HPDE6-E6E7 (cell line): ENCODE measurements around the gene ZNF362.

Source experiments
- DNase-seq: peaks from one replicate; pipeline ENCODE4 v3.0.0; 2011; ENCODE audit warnings: missing footprints; ENCODE audit errors: extremely low spot score

Gene ZNF362

GRCh38 chr1:33244143-33244808, 12.0 kb upstream of the ZNF362 start:
- DNase-seq: peak; percentile 46

GRCh38 chr1:33244809-33245186, 11.5 kb upstream of the ZNF362 start:
- no peak for DNase-seq

- DNase-seq: no peak
Measured at GRCh38 chr1:33246171-33246570, 10.1 kb upstream of the ZNF362 start.

GRCh38 chr1:33247545-33247944, 8.7 kb upstream of the ZNF362 start:
- no peak for DNase-seq

GRCh38 chr1:33248244-33248643, 8.0 kb upstream of the ZNF362 start:
- DNase-seq: no peak

- DNase-seq: no peak
Measured at GRCh38 chr1:33249422-33249821, 6.9 kb upstream of the ZNF362 start.

- DNase-seq: no peak
Measured at GRCh38 chr1:33250217-33250616, 6.1 kb upstream of the ZNF362 start.

GRCh38 chr1:33250724-33251123, 5.6 kb upstream of the ZNF362 start:
- no peak for DNase-seq

- DNase-seq: no peak
Measured at GRCh38 chr1:33254491-33254890, 1.8 kb upstream of the ZNF362 start.

- DNase-seq: no peak
Measured at GRCh38 chr1:33255347-33256220, 708 bp upstream of the ZNF362 start.

- DNase-seq: no peak
Measured at GRCh38 chr1:33256221-33256470, 146 bp upstream of the ZNF362 start.

- DNase-seq: no peak
Measured at GRCh38 chr1:33257207-33257771, 997 bp downstream of the ZNF362 start.

GRCh38 chr1:33257772-33258712, 1.8 kb downstream of the ZNF362 start:
- DNase-seq: no peak

- DNase-seq: no peak
Measured at GRCh38 chr1:33258788-33259274, 2.5 kb downstream of the ZNF362 start.

GRCh38 chr1:33259879-33260278, 3.6 kb downstream of the ZNF362 start:
- DNase-seq: no peak

GRCh38 chr1:33260439-33260838, 4.1 kb downstream of the ZNF362 start:
- no peak for DNase-seq

- no peak for DNase-seq
Measured at GRCh38 chr1:33261344-33261743, 5.1 kb downstream of the ZNF362 start.

GRCh38 chr1:33263890-33264504, 7.7 kb downstream of the ZNF362 start:
- no peak for DNase-seq

- no peak for DNase-seq
Measured at GRCh38 chr1:33265780-33266605, 9.7 kb downstream of the ZNF362 start.

GRCh38 chr1:33266766-33267165, 10.5 kb downstream of the ZNF362 start:
- no peak for DNase-seq
